AG04450 (cell line): ENCODE measurements around the gene FLT4. TPM values are rescaled to one million over a fixed set of nuclear protein-coding genes. Genes with fewer than 3 reads are reported as not detected.

Experiments used
- CTCF ChIA-PET: fragments of 300-600, 350-600 bp; formaldehyde crosslinking; extraction: SDS; loops from one replicate; lab custom pipeline; 2022; ENCODE audit warnings: antibody characterized with exemption, inconsistent platforms; lab: Charles Lee
- POLR2A ChIA-PET: fragments of 350-600 bp; formaldehyde crosslinking; extraction: SDS; loops from one replicate; lab custom pipeline; 2021; ENCODE audit warnings: antibody characterized with exemption, inconsistent platforms; lab: Yijun Ruan, JAX
- DNase-seq: peaks from one replicate; pipeline ENCODE4 v3.0.0-alpha.2; 2011; ENCODE audit warnings: low read depth, low spot score
- H3K27ac ChIP-seq: one replicate; pipeline ENCODE4 v1.5.1; 2012; ENCODE audit warnings: low read depth, low read length, control low read depth
- H3K27me3 ChIP-seq: one replicate; pipeline ENCODE4 v1.6.0; 2012; ENCODE audit warnings: low read length; ENCODE audit not compliant: control insufficient read depth, insufficient read depth
- H3K4me3 ChIP-seq: 2 replicates; pipeline ENCODE4 v1.5.1; 2011; ENCODE audit warnings: mild to moderate bottlenecking, low read depth, low read length, control low read depth
- H3K9me3 ChIP-seq: 2 replicates; pipeline ENCODE4 v1.5.1; 2012; ENCODE audit warnings: low read length; ENCODE audit not compliant: control insufficient read depth, insufficient read depth
- polyA plus RNA-seq: library from polyadenylated mRNA; depleted of rRNA; stranded (reverse); fragments of >200 nt; gene quantifications from 2 replicates; pipeline ENCODE4 v1.2.3, GENCODE V29; 2011
- TF ChIP-seq, protein P1 (sequence below): IDR thresholded peaks from 2 replicates; pipeline ENCODE4 v1.5.1; 2011; ENCODE audit warnings: low read depth, low read length, control low read depth, inconsistent platforms

FLT4 gene
- polyA plus RNA-seq, 1 experiment = not detected

DNA sequence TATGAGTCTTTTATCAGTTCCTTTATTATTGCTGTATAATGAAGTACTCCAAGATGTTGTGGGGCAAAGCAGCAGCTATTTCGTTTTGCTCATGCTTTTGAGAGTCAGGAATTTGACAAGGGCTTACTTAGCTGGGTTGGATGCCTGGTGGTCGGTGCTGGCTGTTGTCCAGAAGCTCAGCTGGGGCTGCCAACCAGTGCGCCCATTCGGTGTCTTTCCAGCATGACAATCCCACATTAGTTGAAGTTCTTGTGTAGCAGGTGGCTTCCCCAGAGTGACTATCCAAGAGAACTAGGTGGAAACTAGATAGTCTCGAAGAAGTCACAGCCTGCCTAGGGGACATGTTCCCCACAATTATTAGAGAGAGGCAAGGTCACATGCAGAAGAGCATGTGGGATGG lies 3.4 kb upstream of the FLT4 start:
- DNase-seq = no peak
- no peak overlapping the region for H3K4me3 ChIP-seq
- ChIA-PET CTCF (no interaction called here), POLR2A (no interaction called here)
- no peak overlapping the region for H3K27ac ChIP-seq
- TF ChIP-seq, protein P1, sequence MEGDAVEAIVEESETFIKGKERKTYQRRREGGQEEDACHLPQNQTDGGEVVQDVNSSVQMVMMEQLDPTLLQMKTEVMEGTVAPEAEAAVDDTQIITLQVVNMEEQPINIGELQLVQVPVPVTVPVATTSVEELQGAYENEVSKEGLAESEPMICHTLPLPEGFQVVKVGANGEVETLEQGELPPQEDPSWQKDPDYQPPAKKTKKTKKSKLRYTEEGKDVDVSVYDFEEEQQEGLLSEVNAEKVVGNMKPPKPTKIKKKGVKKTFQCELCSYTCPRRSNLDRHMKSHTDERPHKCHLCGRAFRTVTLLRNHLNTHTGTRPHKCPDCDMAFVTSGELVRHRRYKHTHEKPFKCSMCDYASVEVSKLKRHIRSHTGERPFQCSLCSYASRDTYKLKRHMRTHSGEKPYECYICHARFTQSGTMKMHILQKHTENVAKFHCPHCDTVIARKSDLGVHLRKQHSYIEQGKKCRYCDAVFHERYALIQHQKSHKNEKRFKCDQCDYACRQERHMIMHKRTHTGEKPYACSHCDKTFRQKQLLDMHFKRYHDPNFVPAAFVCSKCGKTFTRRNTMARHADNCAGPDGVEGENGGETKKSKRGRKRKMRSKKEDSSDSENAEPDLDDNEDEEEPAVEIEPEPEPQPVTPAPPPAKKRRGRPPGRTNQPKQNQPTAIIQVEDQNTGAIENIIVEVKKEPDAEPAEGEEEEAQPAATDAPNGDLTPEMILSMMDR = no peak
- no peaks in the 10 kb centered on the region; the same call in 1 of the 2 replicates for H3K9me3 ChIP-seq
- H3K27me3 ChIP-seq = peaks cover 27% of the 10 kb centered on the region

DNA sequence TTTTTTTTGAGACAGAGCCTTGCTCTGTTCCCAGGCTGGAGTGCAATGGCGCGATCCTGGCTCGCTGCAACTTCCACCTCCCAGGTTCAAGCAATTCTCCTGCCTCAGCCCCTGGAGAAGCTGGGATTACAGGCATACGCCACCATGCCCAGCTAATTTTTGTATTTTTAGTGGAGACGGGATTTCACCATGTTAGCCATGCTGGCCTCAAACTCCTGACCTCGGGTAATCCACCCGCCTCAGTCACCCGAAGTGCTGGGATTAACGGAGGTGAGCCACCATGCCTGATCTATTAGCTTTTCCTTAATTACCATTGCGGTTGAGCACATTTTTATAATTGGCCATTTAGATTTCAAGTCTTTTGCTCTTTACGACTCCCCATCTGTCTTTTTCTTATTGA lies 2.9 kb upstream of the FLT4 start:
- no peaks in the 10 kb centered on the region; the same call in 1 of the 2 replicates for H3K9me3 ChIP-seq
- H3K27ac ChIP-seq = no peak overlapping the region
- CTCF ChIA-PET = no interaction called here
- H3K27me3 ChIP-seq = peaks cover 31% of the 10 kb centered on the region
- H3K4me3 ChIP-seq = no peak overlapping the region
- no peak for DNase-seq
- POLR2A ChIA-PET = no interaction called here
- TF ChIP-seq, protein P1 = no peak

DNA sequence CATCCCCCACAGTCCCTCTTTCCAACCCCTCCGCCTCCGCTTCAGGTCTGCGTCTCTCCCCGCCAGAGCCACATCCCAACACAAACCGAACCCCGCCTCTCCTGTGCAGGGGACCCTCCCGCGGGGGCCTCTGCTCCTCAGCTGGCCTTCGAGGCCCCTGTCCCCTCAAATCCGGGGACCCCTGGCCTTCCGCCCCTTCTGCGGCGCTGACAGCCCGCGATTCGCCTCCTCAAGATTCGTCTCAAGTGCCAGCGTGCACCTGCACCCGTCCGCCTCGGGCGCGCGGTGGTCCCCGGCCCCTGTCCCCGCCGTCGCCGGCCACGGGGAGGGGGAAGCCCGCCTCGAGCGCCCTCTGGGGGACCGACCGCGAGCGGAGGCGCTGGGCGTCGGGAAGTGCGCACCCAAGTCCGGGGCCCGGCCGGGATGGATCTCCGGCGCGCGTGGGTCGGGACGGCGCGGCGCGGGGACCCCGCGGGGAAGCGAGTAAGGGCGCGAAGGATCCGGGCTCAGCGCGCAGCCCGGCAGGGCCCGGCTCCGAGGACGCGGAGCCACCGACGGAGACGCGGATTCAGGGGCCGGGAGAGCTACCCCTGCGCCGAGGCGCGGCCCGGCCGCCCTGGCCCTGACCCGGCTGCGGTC lies 623 bp downstream of the FLT4 start:
- H3K4me3 ChIP-seq = no peak overlapping the region
- H3K27ac ChIP-seq = no peak overlapping the region
- no peaks in the 10 kb centered on the region; the same call in 1 of the 2 replicates for H3K9me3 ChIP-seq
- DNase-seq = no peak
- ChIA-PET CTCF (no interaction called here), POLR2A (no interaction called here)
- TF ChIP-seq, protein P1 = no peak
- H3K27me3 ChIP-seq = peaks cover 38% of the 10 kb centered on the region

DNA sequence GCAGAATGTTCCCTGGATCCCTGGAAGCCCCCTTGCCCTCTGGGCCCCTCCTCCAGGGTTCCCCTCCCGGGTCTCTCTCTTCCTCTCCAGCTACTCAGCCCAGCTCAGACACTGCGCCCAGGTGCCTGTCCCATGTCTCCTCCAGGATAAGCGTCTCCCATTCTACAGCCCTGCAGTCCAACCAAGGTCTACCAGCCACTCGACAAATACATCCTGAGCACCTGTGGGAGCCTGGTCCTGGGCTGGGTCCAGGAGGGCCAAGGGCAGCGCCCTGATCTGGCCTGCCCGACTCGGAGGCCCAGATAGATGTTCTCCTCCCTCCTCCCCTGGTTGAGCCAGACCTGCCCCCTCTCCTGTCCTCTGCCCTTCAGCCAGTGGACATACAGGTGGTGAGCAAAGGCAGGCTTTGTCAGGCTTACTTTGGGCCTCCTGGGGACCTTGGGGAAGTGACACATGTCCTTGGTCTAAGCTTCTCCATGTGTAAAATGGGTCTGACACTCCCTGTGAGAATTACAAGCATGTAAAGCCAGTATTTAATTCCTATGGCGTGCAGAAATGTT lies 1.4 kb downstream of the FLT4 start:
- H3K27me3 ChIP-seq = peaks cover 38% of the 10 kb centered on the region
- H3K9me3 ChIP-seq = no peaks in the 10 kb centered on the region; the same call in 1 of the 2 replicates
- TF ChIP-seq, protein P1 = no peak
- POLR2A ChIA-PET = no interaction called here
- no peak overlapping the region for H3K27ac ChIP-seq
- H3K4me3 ChIP-seq = no peak overlapping the region
- CTCF ChIA-PET = no interaction called here
- DNase-seq = no peak

DNA sequence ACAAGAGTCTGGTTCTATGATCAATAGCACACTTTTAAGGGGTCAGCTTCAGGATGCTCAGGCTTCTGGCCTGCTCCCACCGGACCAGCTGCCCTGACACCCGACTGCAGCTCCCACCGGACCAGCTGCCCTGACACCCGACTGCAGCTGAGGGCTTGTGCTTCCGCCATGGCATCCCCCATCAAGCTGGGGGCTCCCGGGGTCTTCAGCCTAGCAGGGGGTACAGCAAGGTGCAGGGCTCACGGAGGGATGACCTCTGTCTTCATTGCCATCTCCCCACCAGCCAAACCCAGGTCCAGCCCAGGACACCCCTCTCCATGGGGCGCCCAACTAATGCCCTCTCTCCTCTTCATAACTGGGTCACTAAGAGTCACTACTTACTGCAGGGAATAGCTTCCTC lies 1.9 kb downstream of the FLT4 start:
- Histone ChIP-seq H3K27ac (no peak overlapping the region), H3K9me3 (no peaks in the 10 kb centered on the region; the same call in 1 of the 2 replicates), H3K4me3 (no peak overlapping the region), H3K27me3 (peaks cover 36% of the 10 kb centered on the region)
- ChIA-PET CTCF (no interaction called here), POLR2A (no interaction called here)
- DNase-seq = no peak
- TF ChIP-seq, protein P1 = no peak
